Fibroblast of lung (primary cell): Measurements from ENCODE around the gene RPA3. TPM values are rescaled to one million over a fixed set of nuclear protein-coding genes. Genes with fewer than 3 reads are reported as not detected.

Experiments
- DNase-seq, 2 donors: peaks; one replicate each; pipeline versions ENCODE4 v3.0.0 to v3.0.0-alpha.2; 2010; ENCODE audit warnings: low read depth in 2 of 2
- H2AFZ ChIP-seq: 2 replicates; pipeline ENCODE4 v1.5.1; 2012; ENCODE audit warnings: low read length, control low read depth, inconsistent platforms
- H3K27ac ChIP-seq: 2 replicates; pipeline ENCODE4 v1.5.1; 2011; ENCODE audit warnings: low read length, control low read depth; ENCODE audit not compliant: insufficient read depth
- H3K27me3 ChIP-seq: 2 replicates; pipeline ENCODE4 v1.5.1; 2011; ENCODE audit warnings: mild to moderate bottlenecking, low read length; ENCODE audit not compliant: control insufficient read depth, insufficient read depth
- H3K36me3 ChIP-seq: 2 replicates; pipeline ENCODE4 v1.5.1; 2011; ENCODE audit warnings: low read length; ENCODE audit not compliant: control insufficient read depth, insufficient read depth
- H3K4me1 ChIP-seq: 2 replicates; pipeline ENCODE4 v1.5.1; 2011; ENCODE audit warnings: low read length; ENCODE audit not compliant: control insufficient read depth, insufficient read depth; ENCODE audit errors: extremely low read depth
- H3K4me2 ChIP-seq: 2 replicates; pipeline ENCODE4 v1.5.1; 2011; ENCODE audit warnings: low read length, control low read depth; ENCODE audit not compliant: insufficient read depth; ENCODE audit errors: extremely low read depth
- H3K4me3 ChIP-seq, 4 experiments: fragments of 200-600 bp in 1 of 4; sonication (generic) in 1 of 4; replicated peaks in 1 of 4; 2 replicates each; pipeline ENCODE4 v1.5.1; 2011 to 2016; ENCODE audit warnings: low read length in 4 of 4, low read depth in 3 of 4, mild to moderate bottlenecking in 3 of 4, control low read depth in 2 of 4, inconsistent platforms in 1 of 4, mixed read lengths in 1 of 4; ENCODE audit not compliant: insufficient read depth in 1 of 4; ENCODE audit errors: control extremely low read depth in 1 of 4
- H3K79me2 ChIP-seq: 2 replicates; pipeline ENCODE4 v1.5.1; 2012; ENCODE audit warnings: mild to moderate bottlenecking, low read length, inconsistent platforms; ENCODE audit not compliant: control insufficient read depth, insufficient read depth
- H3K9ac ChIP-seq: 2 replicates; pipeline ENCODE4 v1.5.1; 2011; ENCODE audit warnings: mild to moderate bottlenecking, low read length, control low read depth; ENCODE audit not compliant: insufficient read depth
- H3K9me3 ChIP-seq: 2 replicates; pipeline ENCODE4 v1.5.1; 2012; ENCODE audit warnings: low read depth, low read length; ENCODE audit not compliant: control insufficient read depth, insufficient read depth
- H4K20me1 ChIP-seq: 2 replicates; pipeline ENCODE4 v1.5.1; 2011; ENCODE audit warnings: low read length; ENCODE audit not compliant: control insufficient read depth, insufficient read depth; ENCODE audit errors: extremely low read depth
- CTCF ChIP-seq, 2 donors: IDR thresholded peaks in 1 of 2; conservative IDR thresholded peaks in 1 of 2; 1 replicate in 1 of 2; 2 replicates in 1 of 2; pipeline ENCODE4 v1.5.1; 2011 to 2012; ENCODE audit warnings: low read length in 2 of 2, control low read depth in 1 of 2, inconsistent platforms in 1 of 2, low read depth in 1 of 2, mild to moderate bottlenecking in 1 of 2
- EZH2 ChIP-seq: IDR thresholded peaks from 2 replicates; pipeline ENCODE4 v1.5.1; 2012; ENCODE audit warnings: low read length, control low read depth, mild to moderate bottlenecking; ENCODE audit errors: missing control alignments
- polyA minus RNA-seq: library from RNA; depleted of rRNA, polyadenylated mRNA; stranded (reverse); fragments of >200 nt; gene quantifications from 2 replicates; pipeline ENCODE4 v1.2.3, GENCODE V29; 2011; ENCODE audit warnings: low replicate concordance
- polyA plus RNA-seq, 2 donors: library from polyadenylated mRNA; depleted of rRNA in 1 of 2; stranded (reverse) in 1 of 2; unstranded in 1 of 2; fragments of >200 nt; gene quantifications; 2 replicates each; pipeline ENCODE4 v1.2.1, GENCODE V29; 2011 to 2012; ENCODE audit warnings: missing spikeins in 1 of 2
- total RNA-seq: library from RNA; depleted of rRNA; stranded (reverse); fragments of >200 nt; gene quantifications from 2 replicates; pipeline ENCODE4 v1.2.1, GENCODE V29; 2014

RPA3 gene
- total RNA-seq (14.9 and 19.0 TPM in 2 replicates), polyA plus RNA-seq (23.9 and 47.7 TPM in 2 replicates), polyA minus RNA-seq (1.8 TPM in 1 of 2 replicates, not detected in the other)
- 35.8 and 66.8 TPM in 2 replicates for polyA plus RNA-seq (2012)

GRCh38 chr7:7718492-7718891, at the start of gene RPA3:
Gene RPA3, minus strand, starts transcription at chr7:7718607. Its CDS starts 78,189 bp downstream, at chr7:7640418.
- no peaks in the 10 kb centered on the region for H4K20me1 ChIP-seq
- no peak for DNase-seq
- no peaks in the 10 kb centered on the region for H3K27me3 ChIP-seq
- H3K4me2 ChIP-seq, result peak within 1 kb of the TSS; percentile 5
- no peak within 1 kb of the TSS for H2AFZ ChIP-seq
- no peak for TF ChIP-seq EZH2
- TF ChIP-seq CTCF (conservative IDR thresholded peaks at IDR 0.05 in 1 of 2, IDR thresholded peaks at IDR 0.05 in 1 of 2; ENCODE audit: low read depth in 1 of 2, low read length in 2 of 2), result no peak
- H3K9ac ChIP-seq, result no peak within 1 kb of the TSS
- no peaks in the 10 kb centered on the region for H3K36me3 ChIP-seq
- no peak within 1 kb of the TSS for H3K4me3 ChIP-seq
- H3K9me3 ChIP-seq, result no peaks in the 10 kb centered on the region
- H3K79me2 ChIP-seq, result no peaks in the 10 kb centered on the region
- H3K4me1 ChIP-seq, result peaks cover 5% of the 10 kb centered on the region
- H3K27ac ChIP-seq, result no peak within 1 kb of the TSS

- H3K4me3 ChIP-seq, result no peak overlapping the region
Observed at GRCh38 chr7:7766671-7767070, 48.3 kb upstream of the RPA3 start.

GRCh38 chr7:7765422-7765821, 47.0 kb upstream of the RPA3 start:
- H3K36me3 ChIP-seq, result no peaks in the 10 kb centered on the region
- TF ChIP-seq CTCF (conservative IDR thresholded peaks at IDR 0.05 in 1 of 2, IDR thresholded peaks at IDR 0.05 in 1 of 2; ENCODE audit: low read depth in 1 of 2, low read length in 2 of 2) (no peak), EZH2 (no peak)
- H2AFZ ChIP-seq, result no peak overlapping the region
- H3K4me1 ChIP-seq, result no peaks in the 10 kb centered on the region
- no peaks in the 10 kb centered on the region for H3K27me3 ChIP-seq
- no peak overlapping the region for H3K4me2 ChIP-seq
- no peak for DNase-seq
- no peak overlapping the region for H3K27ac ChIP-seq
- no peaks in the 10 kb centered on the region for H4K20me1 ChIP-seq
- no peaks in the 10 kb centered on the region for H3K79me2 ChIP-seq
- H3K9me3 ChIP-seq, result no peaks in the 10 kb centered on the region
- H3K4me3 ChIP-seq, result no peak overlapping the region
- no peak overlapping the region for H3K9ac ChIP-seq

More at GRCh38 chr7:7766671-7767070, 48.3 kb upstream of the RPA3 start:
- no peaks in the 10 kb centered on the region for H3K36me3 ChIP-seq
- no peak overlapping the region for H2AFZ ChIP-seq
- H3K4me2 ChIP-seq, result no peak overlapping the region
- H3K9me3 ChIP-seq, result no peaks in the 10 kb centered on the region
- no peaks in the 10 kb centered on the region for H4K20me1 ChIP-seq
- no peaks in the 10 kb centered on the region for H3K27me3 ChIP-seq
- H3K27ac ChIP-seq, result no peak overlapping the region
- H3K9ac ChIP-seq, result no peak overlapping the region
- no peaks in the 10 kb centered on the region for H3K79me2 ChIP-seq
- DNase-seq, result peak in 1 of 2 donors; percentile 57
- H3K4me1 ChIP-seq, result no peaks in the 10 kb centered on the region
- no peak for TF ChIP-seq EZH2
- no peak for TF ChIP-seq CTCF (conservative IDR thresholded peaks at IDR 0.05 in 1 of 2, IDR thresholded peaks at IDR 0.05 in 1 of 2; ENCODE audit: low read depth in 1 of 2, low read length in 2 of 2)
